HG02798 (cell line): Measurements from ENCODE around the gene RBM19.
"Not testable (repeated sequence)": the region's sequence is repeated elsewhere in the genome, so short reads cannot be mapped to it uniquely, and the experiment has no call there.

ENCODE experiments used
- ATAC-seq: cut with Tn5 transposase; IDR thresholded peaks from one replicate; pipeline ENCODE4 v1.9.1; 2021; ENCODE audit warnings: mild to moderate bottlenecking; ENCODE audit not compliant: unreplicated experiment, poor library complexity

RBM19 gene

GRCh38 chr12:113816866-113817265 lies 149.3 kb downstream of the RBM19 start:
- no peak for ATAC-seq

- no peak for ATAC-seq
Measured at GRCh38 chr12:113815031-113815430, 151.1 kb downstream of the RBM19 start.

DNA sequence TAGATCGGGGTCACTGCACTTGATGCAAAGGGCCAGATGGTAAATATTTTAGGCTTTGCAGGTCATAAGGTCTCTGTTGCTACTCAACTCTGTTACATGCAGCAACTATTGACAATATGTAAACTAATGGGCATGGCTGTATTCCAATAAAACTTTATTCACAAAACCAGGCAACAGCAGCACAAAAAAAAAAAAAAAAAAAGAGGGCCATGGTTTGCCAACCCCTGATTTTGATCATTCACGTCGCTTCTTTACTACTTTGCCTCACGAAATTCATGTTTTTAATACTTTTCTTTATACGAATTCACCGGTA lies 152.9 kb downstream of the RBM19 start:
- no peak for ATAC-seq

DNA sequence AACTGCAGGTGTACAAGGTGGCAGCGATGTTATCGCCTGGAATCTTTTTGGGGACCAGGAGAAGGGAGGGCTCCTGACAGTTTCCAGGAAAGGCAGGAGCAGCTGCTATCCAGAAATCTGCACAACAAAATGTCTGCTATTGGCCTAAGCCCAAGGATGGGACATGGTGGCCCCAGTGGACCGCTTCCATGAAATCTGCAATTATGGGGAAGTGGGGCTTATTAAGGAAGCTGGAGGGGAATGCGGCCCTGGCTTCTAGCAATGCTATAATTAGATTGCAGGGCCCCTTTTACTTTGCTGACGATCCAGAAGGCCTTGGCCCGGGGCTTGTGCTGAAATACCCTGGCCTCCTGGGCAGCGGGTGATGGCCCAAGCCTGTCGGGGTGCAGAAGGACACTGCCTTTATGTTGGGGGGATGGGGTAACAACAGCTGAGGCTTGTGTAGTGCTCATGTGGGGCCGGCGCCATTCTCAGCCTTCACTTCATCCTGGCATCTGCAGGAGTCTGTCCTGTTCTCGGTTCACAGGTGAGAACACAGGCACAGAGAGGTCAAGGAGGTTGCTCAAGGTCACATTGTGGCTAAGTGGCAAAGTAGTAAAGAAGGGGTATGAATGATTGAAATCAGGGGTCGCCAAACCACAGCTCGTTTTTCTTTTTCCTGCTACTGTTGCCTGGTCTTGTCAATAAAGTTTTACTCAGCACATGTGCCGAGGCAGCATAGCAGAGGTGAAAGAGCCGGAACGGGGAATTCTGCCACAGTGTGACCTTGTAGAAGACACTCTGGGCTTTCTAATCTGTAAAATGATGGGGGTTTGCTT lies 153.5 kb downstream of the RBM19 start:
- ATAC-seq: no peak

GRCh38 chr12:113809462-113810220 lies 156.5 kb downstream of the RBM19 start:
- not testable (repeated sequence) for ATAC-seq

DNA sequence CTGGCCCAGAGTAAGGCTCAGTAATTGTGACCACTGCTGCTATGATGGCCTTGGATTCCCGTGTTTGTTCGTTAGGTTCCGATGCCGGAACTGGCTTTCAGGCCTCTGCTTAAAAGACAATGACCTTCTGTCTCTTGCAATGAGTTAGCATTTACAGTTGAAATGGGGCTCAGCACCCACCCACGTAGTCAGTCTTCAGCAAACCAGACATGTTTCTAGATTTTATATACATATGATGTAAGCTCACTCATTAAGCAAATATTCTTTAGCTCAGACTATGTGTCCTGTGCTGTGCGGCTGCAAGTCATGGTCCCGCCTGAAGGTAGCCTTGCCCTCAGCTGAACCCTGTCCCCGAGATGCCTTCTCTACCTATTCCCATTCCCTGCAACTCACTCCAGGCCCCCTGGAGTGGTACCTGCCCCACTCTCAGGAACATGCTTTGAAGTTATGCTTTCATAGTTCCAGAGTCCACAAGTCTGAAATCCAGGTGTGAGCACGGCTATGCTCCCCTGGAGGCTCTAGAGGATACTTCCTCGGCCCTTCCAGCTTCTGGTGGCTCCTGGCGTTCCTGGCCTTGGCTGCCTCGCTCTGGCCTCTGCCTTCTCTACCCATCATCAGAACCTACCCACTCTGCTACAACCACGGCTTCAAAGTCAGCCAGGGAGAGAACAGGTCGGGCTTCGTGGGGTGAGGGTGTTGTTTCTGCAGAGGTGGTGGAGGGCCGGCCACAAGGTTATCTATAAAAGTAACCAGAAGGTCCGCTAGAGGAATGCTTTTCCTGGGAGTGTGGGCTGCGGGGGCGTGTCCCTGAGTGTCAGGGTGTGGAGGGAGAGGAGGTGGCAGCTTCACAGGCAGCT lies 157.8 kb downstream of the RBM19 start:
- ATAC-seq: no peak

DNA sequence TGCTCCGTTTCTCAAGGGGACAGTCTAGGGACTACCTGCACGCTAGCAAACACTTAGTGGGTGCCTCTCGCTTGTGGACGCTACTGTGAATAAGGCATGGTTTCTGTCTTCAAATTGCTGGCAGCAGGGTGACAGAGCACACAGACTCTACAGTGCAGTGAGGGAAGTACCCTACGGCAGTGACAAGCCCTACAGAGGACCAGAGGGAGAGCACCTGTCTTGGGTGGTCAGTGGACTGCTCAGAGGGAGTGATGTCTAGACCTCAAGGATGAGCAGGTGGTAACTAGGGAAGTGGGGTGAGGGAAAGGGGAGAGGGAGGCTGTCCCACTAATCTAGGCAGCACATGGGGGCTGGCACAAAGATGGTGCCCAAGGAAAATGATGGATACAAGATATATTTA lies 160.5 kb downstream of the RBM19 start:
- no peak for ATAC-seq

GRCh38 chr12:113804961-113805600 lies 161.0 kb downstream of the RBM19 start:
- ATAC-seq: no peak

DNA sequence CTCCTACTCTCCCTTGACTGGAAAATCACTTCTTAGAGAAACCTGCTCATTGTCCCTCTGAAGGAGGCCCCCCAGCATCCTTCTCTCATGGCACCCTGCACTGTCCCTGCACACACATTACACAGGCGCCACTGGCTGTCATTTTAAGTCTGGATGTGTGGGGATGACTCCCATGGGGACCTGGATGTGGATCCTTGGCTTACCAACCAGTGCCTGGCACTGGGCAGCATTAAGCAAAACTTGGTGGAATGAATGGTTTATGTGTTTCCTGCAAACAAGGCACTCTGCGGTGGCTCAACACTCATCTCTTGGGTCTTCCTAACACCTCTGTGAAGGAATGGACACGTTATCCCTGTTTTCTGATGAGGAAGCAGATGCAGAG lies 162.4 kb downstream of the RBM19 start:
- no peak for ATAC-seq

DNA sequence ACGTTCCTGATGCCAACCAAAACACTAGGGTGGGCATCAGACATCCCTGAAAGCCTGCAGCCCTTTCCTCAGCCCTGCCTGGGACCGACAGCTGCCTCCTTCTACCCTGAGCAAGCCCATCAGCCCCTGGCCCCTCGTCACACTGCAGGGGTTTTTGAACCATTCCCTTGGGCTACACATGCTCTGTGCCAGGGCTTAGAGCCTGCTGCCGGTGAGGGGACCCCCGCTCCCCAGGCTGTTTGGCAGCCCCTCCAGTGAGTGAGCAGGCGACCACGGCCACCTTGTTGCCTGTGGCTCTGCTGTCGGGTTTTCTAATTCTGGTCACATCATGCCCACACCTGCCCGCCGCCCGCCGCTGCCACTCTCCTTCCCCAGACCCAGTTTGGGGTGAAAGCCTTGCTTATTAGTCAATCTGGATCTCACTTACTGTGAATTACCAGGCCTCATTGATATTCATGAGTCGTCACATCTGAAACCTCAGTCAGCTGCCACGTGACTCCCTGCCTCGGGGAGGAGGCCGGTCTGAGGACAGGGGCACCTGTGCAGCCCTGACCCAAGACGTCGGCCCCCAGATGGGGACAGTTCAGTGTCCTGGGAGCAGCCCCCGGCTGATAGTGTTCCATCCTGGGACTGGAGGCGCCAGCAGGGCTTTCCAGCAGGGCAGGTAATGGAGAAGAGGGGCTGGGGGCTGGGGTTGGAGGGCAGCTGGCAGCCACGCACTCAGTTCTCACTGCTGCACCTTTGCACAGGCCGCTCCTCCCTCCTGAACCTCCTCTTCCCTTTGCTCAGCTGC lies 163.0 kb downstream of the RBM19 start:
- ATAC-seq: no peak

- no peak for ATAC-seq
Measured at GRCh38 chr12:113802000-113802749, 163.9 kb downstream of the RBM19 start.

GRCh38 chr12:113800201-113800600 lies 165.9 kb downstream of the RBM19 start:
- ATAC-seq: no peak

DNA sequence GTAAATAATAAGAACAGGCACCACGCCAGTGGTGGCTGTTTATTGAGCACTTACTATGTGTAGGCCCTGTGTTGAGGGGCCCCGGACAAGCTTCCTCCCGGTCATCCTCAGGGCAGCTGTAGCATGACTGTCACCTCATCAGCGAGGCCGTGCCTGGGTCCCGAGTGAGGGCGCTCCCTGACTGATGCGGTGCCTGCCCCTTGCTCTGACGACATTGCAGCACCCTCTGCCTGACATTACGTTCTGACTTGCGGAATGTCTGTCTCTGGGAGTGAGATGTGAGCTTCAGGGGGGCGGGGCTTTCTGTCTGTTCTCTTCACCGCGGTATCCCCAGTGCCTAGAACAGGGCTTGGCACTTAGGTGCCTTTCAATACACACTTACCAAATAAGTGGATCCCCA lies 167.6 kb downstream of the RBM19 start:
- ATAC-seq: no peak

DNA sequence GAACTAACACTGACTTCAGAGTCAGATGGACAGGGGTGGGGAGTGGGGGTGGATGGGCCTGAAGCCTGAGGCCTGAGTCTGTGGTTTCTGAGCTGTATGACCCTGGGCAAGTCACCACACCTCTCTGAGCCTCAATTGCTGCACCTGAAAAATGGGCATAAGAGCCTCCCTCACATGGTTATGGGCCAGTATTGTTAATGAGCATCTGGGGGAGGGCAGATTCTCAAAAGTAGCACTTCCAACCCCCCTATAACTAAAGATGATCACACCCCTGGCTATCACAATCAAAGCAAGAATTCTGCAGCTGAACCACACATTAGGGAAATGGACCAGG lies 168.6 kb downstream of the RBM19 start:
- no peak for ATAC-seq

- no peak for ATAC-seq
Measured at GRCh38 chr12:113796852-113797534, 169.1 kb downstream of the RBM19 start.

- no peak for ATAC-seq
Measured at GRCh38 chr12:113796066-113796827, 169.9 kb downstream of the RBM19 start.

DNA sequence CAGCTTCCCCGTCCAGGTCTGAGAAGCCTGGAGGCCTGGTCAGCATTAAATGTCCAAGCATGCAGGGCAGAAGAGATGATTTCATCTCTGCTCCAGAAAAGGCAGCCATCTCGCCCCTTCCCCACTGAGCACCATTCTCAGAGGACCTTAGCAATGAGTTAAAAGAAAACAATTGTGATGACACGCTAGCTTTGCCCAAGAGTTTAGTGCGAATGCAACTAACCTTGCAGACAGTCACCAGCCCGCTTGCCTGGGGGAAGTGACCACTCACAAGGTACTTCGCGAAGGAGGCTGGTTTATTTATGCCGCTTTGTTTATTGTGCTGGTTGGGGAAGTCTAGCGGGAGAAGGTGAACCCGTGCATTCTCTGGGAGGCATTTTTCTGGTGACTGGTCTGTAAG lies 170.7 kb downstream of the RBM19 start:
- no peak for ATAC-seq

GRCh38 chr12:113794774-113795173 lies 171.4 kb downstream of the RBM19 start:
- no peak for ATAC-seq
